Endothelial cell (in vitro differentiated cells): ENCODE data around the gene SLC23A2. TPM values are rescaled to one million over a fixed set of nuclear protein-coding genes. Genes with fewer than 3 reads are reported as not detected.

Experiments used
- DNase-seq: peaks from one replicate; pipeline ENCODE4 v3.0.0; 2021; ENCODE audit warnings: low spot score
- H3K27ac Mint-ChIP-seq: one replicate; pipeline ENCODE4 v1.8.0; 2021; ENCODE audit warnings: mixed read lengths, inconsistent platforms; ENCODE audit not compliant: unreplicated experiment
- H3K27me3 Mint-ChIP-seq: one replicate; pipeline ENCODE4 v1.8.0; 2021; ENCODE audit warnings: mild to moderate bottlenecking, moderate library complexity, mixed read lengths, inconsistent platforms; ENCODE audit not compliant: unreplicated experiment
- H3K36me3 Mint-ChIP-seq: one replicate; pipeline ENCODE4 v1.8.0; 2021; ENCODE audit warnings: mild to moderate bottlenecking, low read depth, mixed read lengths, inconsistent platforms; ENCODE audit not compliant: unreplicated experiment
- H3K4me1 Mint-ChIP-seq: one replicate; pipeline ENCODE4 v1.8.0; 2021; ENCODE audit warnings: mild to moderate bottlenecking, mixed read lengths, inconsistent platforms; ENCODE audit not compliant: unreplicated experiment
- H3K4me3 Mint-ChIP-seq: one replicate; pipeline ENCODE4 v1.8.0; 2021; ENCODE audit warnings: mild to moderate bottlenecking, mixed read lengths, inconsistent platforms; ENCODE audit not compliant: unreplicated experiment
- H3K9me3 Mint-ChIP-seq: one replicate; pipeline ENCODE4 v1.8.0; 2021; ENCODE audit warnings: mixed read lengths, inconsistent platforms; ENCODE audit not compliant: unreplicated experiment
- total RNA-seq: library from RNA; stranded (reverse); fragmentation: NEBNext Ultra II Directional; extraction: Animal tissue kit (Norgen Biotek cat#: 25700); gene quantifications from one replicate; pipeline ENCODE4 v1.2.1, GENCODE V29; 2021; ENCODE audit not compliant: unreplicated experiment
- TF ChIP-seq, protein P1 (sequence below): fragments of 200-600 bp; sonication (generic); IDR thresholded peaks from one replicate; pipeline ENCODE4 v1.5.0; 2021; ENCODE audit warnings: antibody characterized with exemption; ENCODE audit not compliant: unreplicated experiment

SLC23A2 gene
- total RNA-seq, 1 donor from 2014 or later: 71.3 TPM

DNA sequence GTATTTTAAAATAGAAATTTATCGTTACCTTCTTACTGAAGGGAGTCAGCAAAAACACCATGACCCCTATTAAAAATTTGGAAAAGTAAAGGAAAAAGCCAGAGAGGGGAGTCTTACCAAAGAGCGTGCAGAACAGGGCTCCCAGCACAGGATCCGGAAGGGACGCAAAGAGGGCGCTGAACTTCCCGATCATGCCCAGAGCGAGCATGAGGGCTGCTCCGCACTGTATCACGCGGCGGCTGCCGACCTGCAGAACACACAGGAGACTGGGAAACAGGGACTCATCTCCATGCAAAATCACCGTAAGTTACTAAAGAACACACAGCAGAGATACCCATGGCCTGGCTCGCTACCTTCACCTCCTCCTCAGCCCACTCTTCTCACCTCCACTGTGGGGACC lies 138.6 kb downstream of the SLC23A2 start:
- no peaks in the 10 kb centered on the region for H3K9me3 Mint-ChIP-seq
- no peaks in the 10 kb centered on the region for H3K4me1 Mint-ChIP-seq
- TF ChIP-seq, protein P1, sequence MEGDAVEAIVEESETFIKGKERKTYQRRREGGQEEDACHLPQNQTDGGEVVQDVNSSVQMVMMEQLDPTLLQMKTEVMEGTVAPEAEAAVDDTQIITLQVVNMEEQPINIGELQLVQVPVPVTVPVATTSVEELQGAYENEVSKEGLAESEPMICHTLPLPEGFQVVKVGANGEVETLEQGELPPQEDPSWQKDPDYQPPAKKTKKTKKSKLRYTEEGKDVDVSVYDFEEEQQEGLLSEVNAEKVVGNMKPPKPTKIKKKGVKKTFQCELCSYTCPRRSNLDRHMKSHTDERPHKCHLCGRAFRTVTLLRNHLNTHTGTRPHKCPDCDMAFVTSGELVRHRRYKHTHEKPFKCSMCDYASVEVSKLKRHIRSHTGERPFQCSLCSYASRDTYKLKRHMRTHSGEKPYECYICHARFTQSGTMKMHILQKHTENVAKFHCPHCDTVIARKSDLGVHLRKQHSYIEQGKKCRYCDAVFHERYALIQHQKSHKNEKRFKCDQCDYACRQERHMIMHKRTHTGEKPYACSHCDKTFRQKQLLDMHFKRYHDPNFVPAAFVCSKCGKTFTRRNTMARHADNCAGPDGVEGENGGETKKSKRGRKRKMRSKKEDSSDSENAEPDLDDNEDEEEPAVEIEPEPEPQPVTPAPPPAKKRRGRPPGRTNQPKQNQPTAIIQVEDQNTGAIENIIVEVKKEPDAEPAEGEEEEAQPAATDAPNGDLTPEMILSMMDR: no peak
- H3K27me3 Mint-ChIP-seq: peaks cover 6% of the 10 kb centered on the region
- H3K4me3 Mint-ChIP-seq: no peak overlapping the region
- no peak for DNase-seq
- peaks cover 67% of the 10 kb centered on the region for H3K36me3 Mint-ChIP-seq
- no peak overlapping the region for H3K27ac Mint-ChIP-seq

DNA sequence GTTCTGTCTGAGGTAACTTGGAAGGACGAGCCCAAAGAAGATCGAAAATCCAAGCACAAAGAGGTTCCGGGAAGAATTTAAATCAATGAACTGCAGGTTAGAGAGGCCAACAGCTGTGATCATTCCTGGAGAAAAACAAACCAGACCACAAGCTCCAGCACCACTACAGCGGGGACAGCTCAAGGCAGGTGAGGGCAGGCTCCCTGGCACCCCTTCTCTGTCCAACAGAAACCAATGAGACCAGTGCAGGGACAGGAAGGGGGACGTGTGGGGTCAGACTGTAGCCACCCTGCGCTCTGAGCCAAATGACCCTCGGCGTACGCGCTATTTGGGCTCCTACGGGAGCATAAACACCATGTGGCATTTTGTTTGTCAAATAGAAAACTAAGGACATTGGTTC lies 139.3 kb downstream of the SLC23A2 start:
- H3K27ac Mint-ChIP-seq: no peak overlapping the region

DNA sequence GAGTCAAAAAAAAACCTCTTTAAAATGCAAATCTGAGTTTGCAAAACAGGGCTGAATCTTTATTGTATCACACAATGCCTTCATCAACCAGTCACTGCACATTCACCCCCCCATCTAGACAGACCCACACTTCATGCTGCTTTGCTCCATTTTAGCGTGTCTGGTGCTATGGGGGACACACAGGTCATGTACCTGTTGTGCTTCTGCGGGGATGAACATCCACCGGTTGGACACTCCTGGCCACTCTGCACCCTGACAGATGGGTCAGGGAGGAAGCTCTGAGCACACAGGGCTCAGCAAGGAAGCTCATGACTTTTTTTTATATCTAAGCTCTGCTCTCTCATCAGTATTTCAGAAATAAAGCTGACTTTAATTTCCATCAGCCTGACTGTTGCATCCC lies 143.3 kb downstream of the SLC23A2 start:
- Mint-ChIP-seq H3K36me3 (peaks cover 70% of the 10 kb centered on the region), H3K4me1 (no peaks in the 10 kb centered on the region), H3K27ac (no peak overlapping the region), H3K27me3 (peaks cover 8% of the 10 kb centered on the region), H3K4me3 (no peak overlapping the region), H3K9me3 (no peaks in the 10 kb centered on the region)
- TF ChIP-seq, protein P1: no peak
- no peak for DNase-seq

More for the DNA sequence above, 139.3 kb downstream of the SLC23A2 start:
- H3K9me3 Mint-ChIP-seq: no peaks in the 10 kb centered on the region
- H3K27me3 Mint-ChIP-seq: peaks cover 8% of the 10 kb centered on the region
- H3K4me3 Mint-ChIP-seq: peak overlapping the region; percentile 66
- TF ChIP-seq, protein P1: no peak
- no peak for DNase-seq
- H3K4me1 Mint-ChIP-seq: no peaks in the 10 kb centered on the region
- H3K36me3 Mint-ChIP-seq: peaks cover 67% of the 10 kb centered on the region

DNA sequence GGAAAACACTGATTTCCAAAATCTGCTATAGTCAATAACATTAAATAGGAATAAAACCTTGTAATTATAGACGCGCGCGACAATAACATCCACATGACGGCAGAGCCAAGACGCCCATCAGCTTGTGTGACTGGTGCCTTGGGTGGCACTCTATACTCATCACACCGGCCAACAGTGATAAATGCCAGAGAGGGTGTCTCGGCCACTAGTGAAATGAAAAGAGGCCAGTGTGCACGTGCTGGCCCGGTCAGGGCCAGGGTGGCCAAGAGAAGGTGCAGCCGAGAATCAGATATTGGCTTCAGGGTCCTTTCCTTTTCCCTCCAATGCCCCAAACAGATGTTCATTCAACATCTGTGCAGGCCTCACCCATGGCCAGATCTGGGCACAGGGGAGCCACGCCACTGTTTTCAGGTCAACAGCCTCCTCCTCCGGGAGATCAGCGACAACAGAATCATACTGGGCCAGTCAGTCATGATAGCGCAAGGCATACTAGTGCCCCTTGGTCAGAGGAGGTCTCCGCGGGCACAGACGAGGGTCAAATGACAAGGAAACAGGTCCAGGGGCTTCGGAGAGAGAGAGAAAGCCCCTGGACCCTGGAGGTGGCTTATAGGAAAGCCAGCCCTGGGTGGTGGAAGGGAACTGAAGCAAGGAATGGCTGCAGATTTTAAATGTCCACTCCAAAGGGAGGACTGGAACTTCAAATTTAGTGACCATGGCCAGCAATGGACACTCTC lies 145.1 kb downstream of the SLC23A2 start:
- Mint-ChIP-seq H3K9me3 (no peaks in the 10 kb centered on the region), H3K27me3 (peaks cover 4% of the 10 kb centered on the region), H3K4me3 (no peak overlapping the region), H3K27ac (peak overlapping the region; percentile 4), H3K4me1 (peaks cover 4% of the 10 kb centered on the region), H3K36me3 (peaks cover 60% of the 10 kb centered on the region)
- TF ChIP-seq, protein P1: no peak
- DNase-seq: no peak

DNA sequence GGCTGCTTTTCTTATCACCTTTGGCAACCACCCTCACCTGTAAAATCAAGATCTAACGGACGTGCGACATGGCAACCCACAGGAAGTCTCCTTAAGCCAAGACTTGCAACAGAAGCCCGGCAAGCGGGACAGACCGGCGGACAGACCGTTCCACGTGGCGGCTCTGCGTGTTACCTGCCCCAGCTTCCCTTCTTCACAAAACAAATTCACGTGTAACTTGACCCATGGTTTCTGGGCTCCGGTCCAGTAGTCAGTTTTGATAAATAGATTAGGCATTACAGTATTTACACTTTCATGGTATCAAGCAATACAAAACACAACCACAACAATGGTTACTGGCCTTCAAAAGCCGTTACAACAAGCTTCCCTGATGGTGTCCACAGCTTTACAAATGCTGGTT lies 145.8 kb downstream of the SLC23A2 start:
- Mint-ChIP-seq H3K27ac (peak overlapping the region; percentile 4), H3K36me3 (peaks cover 60% of the 10 kb centered on the region), H3K9me3 (no peaks in the 10 kb centered on the region), H3K4me3 (no peak overlapping the region), H3K27me3 (peaks cover 4% of the 10 kb centered on the region), H3K4me1 (peaks cover 4% of the 10 kb centered on the region)
- no peak for DNase-seq
- TF ChIP-seq, protein P1: no peak
